NB4 (cell line): ENCODE measurements around the gene STK39.

ENCODE experiments used
- DNase-seq: peaks from one replicate; pipeline ENCODE4 v3.0.0; 2010; ENCODE audit warnings: low read depth
- H3K4me3 ChIP-seq: one replicate; pipeline ENCODE4 v1.5.1; 2011; ENCODE audit warnings: mild to moderate bottlenecking, low read depth, low read length, moderate library complexity
- MYC ChIP-seq: IDR thresholded peaks from 2 replicates; pipeline ENCODE4 v1.6.1; 2011; ENCODE audit warnings: low read depth, low read length
- POLR2A ChIP-seq: IDR thresholded peaks from 2 replicates; pipeline ENCODE4 v1.6.1; 2011; ENCODE audit warnings: mild to moderate bottlenecking; ENCODE audit not compliant: insufficient read length; ENCODE audit errors: extremely low read depth
- TF ChIP-seq, protein P1 (sequence below): IDR thresholded peaks from 2 replicates; pipeline ENCODE4 v1.6.1; 2011; ENCODE audit warnings: low read depth, low read length
- TF ChIP-seq, protein P2 (sequence below): IDR thresholded peaks from one replicate; pipeline ENCODE4 v1.5.1; 2012; ENCODE audit warnings: low read depth, low read length

Gene STK39

GRCh38 chr2:168207851-168208250 is 39.5 kb downstream of the STK39 start:
- no peak overlapping the region for H3K4me3 ChIP-seq
- TF ChIP-seq, protein P1, sequence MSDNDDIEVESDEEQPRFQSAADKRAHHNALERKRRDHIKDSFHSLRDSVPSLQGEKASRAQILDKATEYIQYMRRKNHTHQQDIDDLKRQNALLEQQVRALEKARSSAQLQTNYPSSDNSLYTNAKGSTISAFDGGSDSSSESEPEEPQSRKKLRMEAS = no peak
- TF ChIP-seq POLR2A (no peak), MYC (no peak)
- TF ChIP-seq, protein P2, sequence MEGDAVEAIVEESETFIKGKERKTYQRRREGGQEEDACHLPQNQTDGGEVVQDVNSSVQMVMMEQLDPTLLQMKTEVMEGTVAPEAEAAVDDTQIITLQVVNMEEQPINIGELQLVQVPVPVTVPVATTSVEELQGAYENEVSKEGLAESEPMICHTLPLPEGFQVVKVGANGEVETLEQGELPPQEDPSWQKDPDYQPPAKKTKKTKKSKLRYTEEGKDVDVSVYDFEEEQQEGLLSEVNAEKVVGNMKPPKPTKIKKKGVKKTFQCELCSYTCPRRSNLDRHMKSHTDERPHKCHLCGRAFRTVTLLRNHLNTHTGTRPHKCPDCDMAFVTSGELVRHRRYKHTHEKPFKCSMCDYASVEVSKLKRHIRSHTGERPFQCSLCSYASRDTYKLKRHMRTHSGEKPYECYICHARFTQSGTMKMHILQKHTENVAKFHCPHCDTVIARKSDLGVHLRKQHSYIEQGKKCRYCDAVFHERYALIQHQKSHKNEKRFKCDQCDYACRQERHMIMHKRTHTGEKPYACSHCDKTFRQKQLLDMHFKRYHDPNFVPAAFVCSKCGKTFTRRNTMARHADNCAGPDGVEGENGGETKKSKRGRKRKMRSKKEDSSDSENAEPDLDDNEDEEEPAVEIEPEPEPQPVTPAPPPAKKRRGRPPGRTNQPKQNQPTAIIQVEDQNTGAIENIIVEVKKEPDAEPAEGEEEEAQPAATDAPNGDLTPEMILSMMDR = no peak
- no peak for DNase-seq

DNA sequence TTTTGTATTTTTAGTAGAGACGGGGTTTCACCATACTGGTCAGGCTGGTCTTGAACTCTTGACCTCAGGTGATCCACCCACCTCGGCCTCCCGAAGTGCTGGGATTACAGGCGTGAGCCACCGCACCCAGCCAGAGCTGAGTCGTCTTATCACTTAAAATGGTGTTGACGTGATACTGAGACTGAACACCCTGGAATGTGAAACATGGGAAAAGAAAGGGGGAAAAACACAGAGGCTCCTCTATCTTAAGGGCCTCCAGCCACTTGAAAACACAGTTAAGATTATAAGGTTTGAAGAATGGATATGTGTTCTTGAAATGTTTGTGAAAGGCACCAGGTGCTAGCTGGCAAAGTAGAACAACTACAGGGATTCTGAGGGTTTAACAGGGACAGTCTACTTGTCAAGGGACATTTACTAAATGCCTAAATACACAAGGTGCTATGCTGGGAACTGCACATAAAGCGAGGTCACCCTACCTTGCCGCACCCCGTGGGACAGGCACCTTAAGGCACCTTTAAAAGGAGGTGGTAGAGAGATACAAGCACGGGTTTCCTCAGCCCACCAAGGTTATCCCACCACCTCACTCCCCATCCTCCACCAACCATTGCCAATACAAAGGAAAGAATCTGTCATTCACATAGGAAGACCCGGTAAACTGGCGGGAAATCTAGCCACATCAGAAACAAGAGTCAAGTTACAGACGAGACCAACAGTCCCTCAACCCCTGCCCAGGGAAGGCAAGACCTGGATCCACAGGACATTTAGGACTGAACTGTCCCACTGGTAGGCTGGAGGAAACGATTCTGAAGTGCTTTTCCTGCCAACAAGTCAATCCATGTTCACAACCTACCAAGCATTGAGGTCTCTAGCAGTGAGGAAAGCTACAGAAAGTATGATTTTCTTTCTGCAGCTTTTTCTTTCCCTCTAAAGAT is 43.4 kb downstream of the STK39 start:
- TF ChIP-seq POLR2A (no peak), MYC (no peak)
- TF ChIP-seq, protein P1 = no peak
- TF ChIP-seq, protein P2 = no peak
- no peak overlapping the region for H3K4me3 ChIP-seq
- DNase-seq = no peak

GRCh38 chr2:168201584-168202116 is 45.7 kb downstream of the STK39 start:
- no peak overlapping the region for H3K4me3 ChIP-seq
- DNase-seq = no peak
- TF ChIP-seq, protein P1 = no peak
- no peak for TF ChIP-seq POLR2A
- TF ChIP-seq MYC = no peak
- TF ChIP-seq, protein P2 = no peak

DNA sequence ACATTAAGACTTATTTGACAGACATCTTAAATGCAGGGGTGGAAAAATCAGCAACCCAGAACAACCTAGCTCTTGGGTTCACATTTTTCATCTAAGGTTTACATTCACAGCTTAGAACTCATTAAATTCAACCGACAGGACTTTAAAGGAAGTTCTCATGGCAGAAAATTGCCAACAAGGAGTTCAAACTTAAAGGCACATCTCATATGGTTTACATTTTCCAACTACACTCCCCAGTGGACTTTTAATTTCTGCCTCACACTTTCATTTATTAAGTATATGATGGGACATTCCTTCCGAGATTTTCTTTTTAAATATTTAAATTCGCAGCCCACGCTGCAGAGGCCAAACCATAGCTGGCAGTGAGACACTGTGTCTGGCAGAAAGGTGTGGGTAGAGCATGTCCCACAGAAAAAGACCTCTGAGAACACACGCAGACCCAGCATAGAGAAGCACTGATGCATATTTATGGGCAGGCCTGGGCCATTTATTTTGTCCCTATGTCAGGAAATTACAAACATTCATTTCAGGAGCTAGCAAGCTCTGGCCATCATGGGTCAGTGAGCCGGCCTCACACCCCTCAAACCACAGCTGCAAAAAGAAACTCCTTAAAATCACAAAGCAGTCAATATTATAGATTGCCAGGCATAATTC is 46.3 kb downstream of the STK39 start:
- no peak for TF ChIP-seq MYC
- TF ChIP-seq, protein P2 = no peak
- no peak for TF ChIP-seq POLR2A
- no peak overlapping the region for H3K4me3 ChIP-seq
- DNase-seq = no peak

- no peak overlapping the region for H3K4me3 ChIP-seq
These were observed 48.8 kb downstream of the STK39 start for GRCh38 chr2:168198476-168199207.

More at GRCh38 chr2:168198476-168199207, 48.8 kb downstream of the STK39 start:
- TF ChIP-seq POLR2A (no peak), MYC (no peak)
- TF ChIP-seq, protein P2 = no peak
- TF ChIP-seq, protein P1 = no peak
- DNase-seq = no peak
